ENCODE results near the gene CDH16. TPM values are rescaled to one million over a fixed set of nuclear protein-coding genes. Genes with fewer than 3 reads are reported as not detected.

Gene CDH16
- total and polyA plus RNA-seq, 2 of the 13 experiments (the other 11 are each of a cell fraction or from before 2014, with no cell fraction given) = 2.7 to 3.9 TPM

GRCh38 chr16:66905633-66906539 lies 12.8 kb downstream of the CDH16 start (continued):
- TF ChIP-seq DMTF1 (CRISPR knock-in tag; IDR thresholded peaks at IDR 0.05) = no peak
- no peak for TF ChIP-seq REL (CRISPR knock-in tag; conservative IDR thresholded peaks at IDR 0.05)
- TF ChIP-seq ZNF784 (CRISPR knock-in tag; IDR thresholded peaks at IDR 0.05; ENCODE audit: borderline replicate concordance) = no peak
- no peak for TF ChIP-seq RBFOX2 (IDR thresholded peaks at IDR 0.05; ENCODE audit: low read depth, low read length)
- no peak for TF ChIP-seq ATAD3A (CRISPR knock-in tag; IDR thresholded peaks at IDR 0.05)
- TF ChIP-seq ETV5 (CRISPR knock-in tag; IDR thresholded peaks at IDR 0.05; ENCODE audit: borderline replicate concordance) = peak; percentile 36; the same call in 1 of the 2 replicates
- TF ChIP-seq ZUFSP (CRISPR knock-in tag; IDR thresholded peaks at IDR 0.05; ENCODE audit: borderline replicate concordance) = no peak
- TF ChIP-seq ZNF34 (CRISPR knock-in tag; IDR thresholded peaks at IDR 0.05; ENCODE audit: borderline replicate concordance) = no peak
- TF ChIP-seq TRIM22 (IDR thresholded peaks at IDR 0.05) = no peak
- no peak for TF ChIP-seq ZNF101 (CRISPR knock-in tag; IDR thresholded peaks at IDR 0.05; ENCODE audit: borderline replicate concordance, low read depth)
- peak; percentile 53; the same call in 1 of the 2 replicates for TF ChIP-seq TP53 (CRISPR knock-in tag; conservative IDR thresholded peaks at IDR 0.05)
- no peak for TF ChIP-seq PREB (CRISPR knock-in tag; IDR thresholded peaks at IDR 0.05)
- no peak for TF ChIP-seq SALL2 (CRISPR knock-in tag; IDR thresholded peaks at IDR 0.05)
- TF ChIP-seq ZNF225 (CRISPR knock-in tag; IDR thresholded peaks at IDR 0.05) = no peak
- TF ChIP-seq ZNF350 (CRISPR knock-in tag; IDR thresholded peaks at IDR 0.05; ENCODE audit: borderline replicate concordance, low read depth) = peak; percentile 71
- TF ChIP-seq SMYD3 (CRISPR knock-in tag; IDR thresholded peaks at IDR 0.05) = no peak
- TF ChIP-seq SRSF9 (IDR thresholded peaks at IDR 0.05; ENCODE audit: borderline replicate concordance, insufficient read depth, low read depth, low read length, poor library complexity, severe bottlenecking) = no peak
- no peak for TF ChIP-seq SIX4 (CRISPR knock-in tag; IDR thresholded peaks at IDR 0.05)
- TF ChIP-seq ZEB1 (IDR thresholded peaks at IDR 0.05; ENCODE audit: insufficient replicate concordance, low read depth) = no peak

All from HepG2 (cell line).